ENCODE results near the gene NRP2.

Gene NRP2

DNA sequence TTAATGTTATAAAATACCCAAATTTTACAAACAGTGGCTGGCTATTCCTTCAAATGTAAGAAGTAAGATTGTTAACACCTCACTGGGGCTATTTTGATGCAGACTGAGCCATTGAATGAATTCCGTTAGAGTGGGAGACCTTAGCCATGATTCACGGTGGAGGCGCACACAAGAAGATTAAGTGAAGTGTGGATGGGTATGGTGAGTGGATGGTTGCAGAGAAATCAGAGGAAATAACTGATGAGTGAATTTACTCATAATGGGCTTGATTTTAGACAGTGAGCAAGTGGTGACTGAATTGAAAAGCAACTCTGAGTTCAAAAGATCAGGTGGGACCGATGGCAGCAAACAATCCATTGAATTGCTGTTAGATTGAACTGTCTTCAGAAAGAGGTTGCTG lies 75.0 kb downstream of the NRP2 start:
- H3K9me3 ChIP-seq (ENCODE audit: control insufficient read depth in 2 of 2, low read length in 2 of 2): no peaks in the 10 kb centered on the region
- H3K27ac ChIP-seq (ENCODE audit: low read length): peak overlapping the region; percentile 82
- peaks cover 82% of the 10 kb centered on the region for H3K4me1 ChIP-seq (ENCODE audit: control insufficient read depth, insufficient read depth, low read length)
- peaks cover 36 to 56% of the 10 kb centered on the region in 2 donors for H3K36me3 ChIP-seq (ENCODE audit: control insufficient read depth in 2 of 2, insufficient read depth in 2 of 2, low read length in 2 of 2)
- no peak overlapping the region for H3K9ac ChIP-seq (ENCODE audit: low read length in 2 of 2)
- no peaks in the 10 kb centered on the region for H3K27me3 ChIP-seq (ENCODE audit: control insufficient read depth in 1 of 2, insufficient read depth in 2 of 2, low read length in 2 of 2)
- no peak overlapping the region for H3K4me3 ChIP-seq (ENCODE audit: low read length in 2 of 2)

DNA sequence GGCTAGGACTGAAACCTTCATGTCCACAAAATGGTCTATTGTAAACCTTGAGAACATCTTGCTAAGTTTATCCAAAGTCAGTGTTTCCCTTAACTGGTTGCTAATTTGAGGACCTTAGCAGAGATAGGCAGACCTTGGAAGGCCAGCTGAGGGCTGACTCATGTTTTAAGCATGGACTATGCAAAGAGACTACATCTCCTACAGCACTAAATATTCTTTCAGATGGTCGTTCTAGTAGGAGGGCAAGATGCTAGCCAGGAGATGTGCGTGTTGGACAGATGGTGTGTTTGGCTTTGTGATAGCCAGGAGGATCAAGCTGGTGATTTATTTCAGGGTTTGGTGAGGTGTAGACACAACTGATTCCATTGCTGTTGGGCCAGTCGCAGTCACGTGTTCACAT lies 75.8 kb downstream of the NRP2 start:
- Histone ChIP-seq H3K27ac (ENCODE audit: low read length) (peak overlapping the region; percentile 82), H3K4me3 (ENCODE audit: low read length in 2 of 2) (no peak overlapping the region), H3K9ac (ENCODE audit: low read length in 2 of 2) (no peak overlapping the region), H3K9me3 (ENCODE audit: control insufficient read depth in 2 of 2, low read length in 2 of 2) (no peaks in the 10 kb centered on the region), H3K27me3 (ENCODE audit: control insufficient read depth in 1 of 2, insufficient read depth in 2 of 2, low read length in 2 of 2) (no peaks in the 10 kb centered on the region), H3K4me1 (ENCODE audit: control insufficient read depth, insufficient read depth, low read length) (peaks cover 83% of the 10 kb centered on the region), H3K36me3 (ENCODE audit: control insufficient read depth in 2 of 2, insufficient read depth in 2 of 2, low read length in 2 of 2) (peaks cover 30 to 56% of the 10 kb centered on the region in 2 donors)

DNA sequence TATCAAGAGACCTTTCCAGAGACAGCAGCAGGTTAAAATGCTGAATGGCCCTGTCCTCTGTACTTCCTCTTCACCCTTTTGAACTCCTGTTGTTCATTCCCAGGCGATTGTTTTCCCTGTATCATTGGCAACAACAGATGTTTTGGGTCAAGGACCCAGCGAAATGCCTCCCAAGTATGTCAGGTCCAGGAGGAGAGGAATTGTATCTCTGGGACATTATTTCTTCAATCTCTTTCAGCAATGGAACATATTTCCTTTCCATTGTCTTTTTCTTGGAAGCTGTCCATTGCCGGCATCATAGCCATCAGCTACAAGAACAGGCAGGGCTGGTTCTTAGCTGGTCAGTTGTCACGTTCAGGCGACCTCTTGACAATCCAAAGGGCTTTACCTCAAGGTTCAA lies 76.2 kb downstream of the NRP2 start:
- no peak overlapping the region for H3K4me3 ChIP-seq (ENCODE audit: low read length in 2 of 2)
- no peak overlapping the region for H3K9ac ChIP-seq (ENCODE audit: low read length in 2 of 2)
- no peaks in the 10 kb centered on the region for H3K27me3 ChIP-seq (ENCODE audit: control insufficient read depth in 1 of 2, insufficient read depth in 2 of 2, low read length in 2 of 2)
- H3K4me1 ChIP-seq (ENCODE audit: control insufficient read depth, insufficient read depth, low read length): peaks cover 83% of the 10 kb centered on the region
- no peaks in the 10 kb centered on the region for H3K9me3 ChIP-seq (ENCODE audit: control insufficient read depth in 2 of 2, low read length in 2 of 2)
- H3K36me3 ChIP-seq (ENCODE audit: control insufficient read depth in 2 of 2, insufficient read depth in 2 of 2, low read length in 2 of 2): peaks cover 25 to 51% of the 10 kb centered on the region in 2 donors
- peak overlapping the region; percentile 82 for H3K27ac ChIP-seq (ENCODE audit: low read length)

DNA sequence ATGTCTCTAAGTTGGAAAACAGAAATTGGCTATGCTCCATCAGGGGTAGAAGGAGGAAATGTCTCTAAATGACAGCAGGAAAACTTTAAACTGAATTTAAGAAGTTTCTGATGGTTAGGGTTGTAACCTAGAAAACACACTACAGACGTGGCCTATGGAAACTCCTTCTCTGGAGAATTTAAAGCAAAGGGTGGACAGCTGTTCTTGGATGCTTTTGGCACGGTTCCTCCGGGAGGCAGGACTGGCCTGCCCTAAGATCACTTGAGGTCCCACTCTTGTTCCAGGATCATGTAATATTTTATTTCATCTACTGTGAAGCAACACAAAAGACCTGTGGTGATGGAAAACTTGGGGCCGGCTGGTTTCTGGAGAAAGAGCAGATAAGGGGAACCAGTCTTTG lies 77.0 kb downstream of the NRP2 start:
- no peak overlapping the region for H3K9ac ChIP-seq (ENCODE audit: low read length in 2 of 2)
- no peak overlapping the region for H3K4me3 ChIP-seq (ENCODE audit: low read length in 2 of 2)
- H3K27me3 ChIP-seq (ENCODE audit: control insufficient read depth in 1 of 2, insufficient read depth in 2 of 2, low read length in 2 of 2): no peaks in the 10 kb centered on the region
- no peaks in the 10 kb centered on the region for H3K9me3 ChIP-seq (ENCODE audit: control insufficient read depth in 2 of 2, low read length in 2 of 2)
- H3K27ac ChIP-seq (ENCODE audit: low read length): peak overlapping the region; percentile 82
- H3K4me1 ChIP-seq (ENCODE audit: control insufficient read depth, insufficient read depth, low read length): peaks cover 88% of the 10 kb centered on the region
- peaks cover 25 to 48% of the 10 kb centered on the region in 2 donors for H3K36me3 ChIP-seq (ENCODE audit: control insufficient read depth in 2 of 2, insufficient read depth in 2 of 2, low read length in 2 of 2)

DNA sequence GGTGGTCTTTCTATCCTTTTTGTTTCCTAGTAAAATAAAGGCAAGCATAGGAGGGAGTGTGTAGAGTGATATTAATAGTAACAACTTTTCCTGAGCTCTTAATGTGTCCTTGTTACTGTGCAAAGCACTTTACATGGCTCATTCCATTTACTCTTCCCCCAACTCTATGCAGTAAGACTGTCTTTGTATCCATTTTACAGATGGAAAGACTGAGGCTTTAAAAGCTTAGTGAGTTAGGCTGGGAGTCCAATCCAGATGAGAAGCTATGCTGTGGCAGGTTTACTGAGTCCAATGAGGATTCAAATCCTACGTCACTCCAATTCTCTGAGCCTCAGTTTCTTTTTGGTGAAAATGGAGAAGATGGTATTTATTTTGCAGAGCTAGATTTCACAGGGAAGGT lies 77.4 kb downstream of the NRP2 start:
- H3K36me3 ChIP-seq (ENCODE audit: control insufficient read depth in 2 of 2, insufficient read depth in 2 of 2, low read length in 2 of 2): peaks cover 29 to 48% of the 10 kb centered on the region in 2 donors
- H3K4me3 ChIP-seq (ENCODE audit: low read length in 2 of 2): no peak overlapping the region
- H3K27ac ChIP-seq (ENCODE audit: low read length): peak overlapping the region; percentile 82
- H3K9ac ChIP-seq (ENCODE audit: low read length in 2 of 2): no peak overlapping the region
- peaks cover 88% of the 10 kb centered on the region for H3K4me1 ChIP-seq (ENCODE audit: control insufficient read depth, insufficient read depth, low read length)
- H3K27me3 ChIP-seq (ENCODE audit: control insufficient read depth in 1 of 2, insufficient read depth in 2 of 2, low read length in 2 of 2): no peaks in the 10 kb centered on the region
- no peaks in the 10 kb centered on the region for H3K9me3 ChIP-seq (ENCODE audit: control insufficient read depth in 2 of 2, low read length in 2 of 2)

DNA sequence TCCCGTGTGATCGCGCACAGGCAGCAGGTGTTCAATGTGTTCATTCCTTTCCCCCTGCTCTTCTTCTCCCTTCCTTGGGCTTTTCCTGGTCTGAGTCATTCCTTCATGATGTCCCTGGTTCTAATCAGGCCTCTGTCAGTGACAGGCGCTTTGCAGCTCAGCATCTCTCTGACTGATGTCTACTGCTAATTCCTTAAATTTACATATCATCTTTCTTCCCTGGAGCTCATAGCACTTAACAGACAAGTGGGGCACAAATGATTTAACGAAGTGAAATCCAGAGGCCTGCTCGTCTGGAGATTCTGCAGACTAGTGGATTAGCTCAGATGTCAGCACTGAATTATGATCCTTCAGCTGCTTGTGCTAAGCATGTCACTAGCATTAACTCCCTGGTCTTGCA lies 77.9 kb downstream of the NRP2 start:
- H3K4me1 ChIP-seq (ENCODE audit: control insufficient read depth, insufficient read depth, low read length): peaks cover 85% of the 10 kb centered on the region
- H3K27me3 ChIP-seq (ENCODE audit: control insufficient read depth in 1 of 2, insufficient read depth in 2 of 2, low read length in 2 of 2): no peaks in the 10 kb centered on the region
- peaks cover 29 to 47% of the 10 kb centered on the region in 2 donors for H3K36me3 ChIP-seq (ENCODE audit: control insufficient read depth in 2 of 2, insufficient read depth in 2 of 2, low read length in 2 of 2)
- no peak overlapping the region for H3K4me3 ChIP-seq (ENCODE audit: low read length in 2 of 2)
- H3K27ac ChIP-seq (ENCODE audit: low read length): peak overlapping the region; percentile 82
- H3K9ac ChIP-seq (ENCODE audit: low read length in 2 of 2): no peak overlapping the region
- H3K9me3 ChIP-seq (ENCODE audit: control insufficient read depth in 2 of 2, low read length in 2 of 2): no peaks in the 10 kb centered on the region

DNA sequence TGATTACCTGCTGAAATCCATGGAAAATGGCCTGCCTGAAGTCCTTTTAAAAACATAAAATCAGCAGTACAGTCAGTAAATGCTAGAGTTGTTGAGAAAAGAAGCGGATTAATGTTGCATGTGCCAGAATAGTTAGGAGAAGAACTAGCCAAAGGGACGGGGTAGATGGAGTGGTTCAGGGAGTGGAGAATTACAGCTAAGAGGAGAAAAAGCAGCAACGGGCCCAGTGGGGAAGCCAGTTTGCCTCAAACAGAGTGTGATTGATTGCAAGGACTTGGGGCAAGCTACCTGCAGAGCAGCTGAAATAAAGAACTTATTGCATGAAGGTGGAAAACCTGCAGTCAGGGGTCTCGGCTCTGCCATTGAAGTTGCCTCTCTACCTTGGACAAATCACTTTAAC lies 79.1 kb downstream of the NRP2 start:
- Histone ChIP-seq H3K9me3 (ENCODE audit: control insufficient read depth in 2 of 2, low read length in 2 of 2) (no peaks in the 10 kb centered on the region), H3K4me3 (ENCODE audit: low read length in 2 of 2) (no peak overlapping the region), H3K36me3 (ENCODE audit: control insufficient read depth in 2 of 2, insufficient read depth in 2 of 2, low read length in 2 of 2) (peaks cover 34 to 56% of the 10 kb centered on the region in 2 donors), H3K27me3 (ENCODE audit: control insufficient read depth in 1 of 2, insufficient read depth in 2 of 2, low read length in 2 of 2) (no peaks in the 10 kb centered on the region), H3K4me1 (ENCODE audit: control insufficient read depth, insufficient read depth, low read length) (peaks cover 82% of the 10 kb centered on the region), H3K27ac (ENCODE audit: low read length) (peak overlapping the region; percentile 97), H3K9ac (ENCODE audit: low read length in 2 of 2) (no peak overlapping the region)

DNA sequence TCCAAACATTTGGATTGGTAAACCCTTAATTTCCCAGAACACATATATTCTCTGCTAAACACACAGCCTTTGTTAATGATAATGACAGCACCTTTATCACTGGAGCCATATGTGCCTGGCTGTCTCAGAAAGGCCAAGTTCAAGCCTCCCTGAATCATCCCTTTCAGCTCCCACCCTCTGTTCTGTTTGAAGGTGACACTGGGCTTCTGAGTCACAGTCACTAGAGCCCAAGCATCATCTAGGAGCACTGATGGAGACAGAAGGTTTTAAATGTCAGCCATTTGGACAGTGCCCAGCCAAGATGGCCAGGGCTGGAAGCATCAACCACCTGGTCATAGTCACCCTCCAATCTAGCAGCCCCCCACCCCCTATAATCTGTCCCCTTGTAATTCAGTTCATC lies 80.6 kb downstream of the NRP2 start:
- Histone ChIP-seq H3K4me1 (ENCODE audit: control insufficient read depth, insufficient read depth, low read length) (peaks cover 80% of the 10 kb centered on the region), H3K9me3 (ENCODE audit: control insufficient read depth in 2 of 2, low read length in 2 of 2) (no peaks in the 10 kb centered on the region), H3K27me3 (ENCODE audit: control insufficient read depth in 1 of 2, insufficient read depth in 2 of 2, low read length in 2 of 2) (no peaks in the 10 kb centered on the region), H3K36me3 (ENCODE audit: control insufficient read depth in 2 of 2, insufficient read depth in 2 of 2, low read length in 2 of 2) (peaks cover 36 to 54% of the 10 kb centered on the region in 2 donors), H3K9ac (ENCODE audit: low read length in 2 of 2) (peak overlapping the region in 1 of 2 donors; percentile 8), H3K4me3 (ENCODE audit: low read length in 2 of 2) (no peak overlapping the region), H3K27ac (ENCODE audit: low read length) (peak overlapping the region; percentile 97)

DNA sequence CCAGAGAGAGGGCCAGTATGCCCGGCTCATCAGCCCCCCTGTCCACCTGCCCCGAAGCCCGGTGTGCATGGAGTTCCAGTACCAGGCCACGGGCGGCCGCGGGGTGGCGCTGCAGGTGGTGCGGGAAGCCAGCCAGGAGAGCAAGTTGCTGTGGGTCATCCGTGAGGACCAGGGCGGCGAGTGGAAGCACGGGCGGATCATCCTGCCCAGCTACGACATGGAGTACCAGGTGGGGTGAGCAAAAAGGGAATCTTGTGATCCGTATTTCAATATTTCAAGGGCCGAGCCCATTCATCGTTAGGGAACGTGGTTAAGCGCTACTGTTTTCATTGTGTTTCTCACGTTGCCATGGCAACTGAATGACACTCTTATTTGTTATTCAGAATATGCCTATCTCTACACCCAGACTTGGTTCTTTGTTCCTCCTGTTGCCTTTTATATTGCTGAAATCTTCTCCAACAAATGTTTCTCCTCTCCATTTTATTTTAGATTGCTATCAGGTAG lies 81.5 kb downstream of the NRP2 start:
- peak overlapping the region in 1 of 2 donors; percentile 44 for H3K4me3 ChIP-seq (ENCODE audit: low read length in 2 of 2)
- no peaks in the 10 kb centered on the region for H3K9me3 ChIP-seq (ENCODE audit: control insufficient read depth in 2 of 2, low read length in 2 of 2)
- no peaks in the 10 kb centered on the region for H3K27me3 ChIP-seq (ENCODE audit: control insufficient read depth in 1 of 2, insufficient read depth in 2 of 2, low read length in 2 of 2)
- H3K27ac ChIP-seq (ENCODE audit: low read length): peak overlapping the region; percentile 97
- H3K9ac ChIP-seq (ENCODE audit: low read length in 2 of 2): peak overlapping the region; percentile 8 to 43
- peaks cover 32 to 54% of the 10 kb centered on the region in 2 donors for H3K36me3 ChIP-seq (ENCODE audit: control insufficient read depth in 2 of 2, insufficient read depth in 2 of 2, low read length in 2 of 2)
- H3K4me1 ChIP-seq (ENCODE audit: control insufficient read depth, insufficient read depth, low read length): peaks cover 81% of the 10 kb centered on the region

DNA sequence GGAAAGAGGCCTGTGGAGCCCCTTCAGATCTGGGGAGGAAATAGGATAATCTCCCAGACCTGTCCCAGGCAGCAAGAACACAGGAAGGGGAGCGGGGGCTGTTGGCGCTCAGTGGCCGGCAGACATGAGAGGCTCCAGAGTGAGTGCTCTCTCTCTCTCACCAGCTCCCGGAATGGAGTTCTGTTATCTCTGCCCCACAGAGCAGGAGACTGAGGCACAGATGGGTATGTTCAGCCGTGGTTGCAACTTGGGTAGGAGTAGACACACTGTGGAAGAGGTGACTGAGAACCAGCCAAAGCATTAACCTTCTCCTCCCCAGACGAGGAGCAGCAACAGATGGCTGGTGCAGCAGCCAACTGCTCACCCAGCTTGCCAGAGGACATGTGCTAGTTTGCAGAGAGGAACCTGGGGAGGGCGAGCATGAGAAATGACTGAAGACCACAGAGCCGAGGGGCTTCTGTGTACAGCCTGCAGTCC lies 82.0 kb downstream of the NRP2 start:
- H3K9me3 ChIP-seq (ENCODE audit: control insufficient read depth in 2 of 2, low read length in 2 of 2): no peaks in the 10 kb centered on the region
- H3K27me3 ChIP-seq (ENCODE audit: control insufficient read depth in 1 of 2, insufficient read depth in 2 of 2, low read length in 2 of 2): no peaks in the 10 kb centered on the region
- H3K9ac ChIP-seq (ENCODE audit: low read length in 2 of 2): peak overlapping the region; percentile 8 to 43
- H3K36me3 ChIP-seq (ENCODE audit: control insufficient read depth in 2 of 2, insufficient read depth in 2 of 2, low read length in 2 of 2): peaks cover 32 to 53% of the 10 kb centered on the region in 2 donors
- peaks cover 82% of the 10 kb centered on the region for H3K4me1 ChIP-seq (ENCODE audit: control insufficient read depth, insufficient read depth, low read length)
- peak overlapping the region; percentile 97 for H3K27ac ChIP-seq (ENCODE audit: low read length)
- H3K4me3 ChIP-seq (ENCODE audit: low read length in 2 of 2): no peak overlapping the region

DNA sequence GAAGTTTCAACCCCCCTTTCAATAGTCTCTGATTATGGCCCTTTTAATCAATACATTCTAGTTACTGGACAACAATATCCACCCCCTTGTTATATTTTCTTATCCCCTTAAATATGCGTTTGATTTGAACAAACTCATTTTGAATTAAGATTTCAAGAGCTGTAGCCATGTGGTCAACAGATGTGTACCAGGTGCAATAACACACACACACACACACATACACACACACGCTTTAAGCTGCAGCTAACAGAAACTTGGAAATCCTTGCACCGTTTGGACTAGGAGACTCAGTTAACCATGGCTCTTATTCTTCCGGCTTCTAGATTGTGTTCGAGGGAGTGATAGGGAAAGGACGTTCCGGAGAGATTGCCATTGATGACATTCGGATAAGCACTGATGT lies 82.8 kb downstream of the NRP2 start:
- H3K9me3 ChIP-seq (ENCODE audit: control insufficient read depth in 2 of 2, low read length in 2 of 2): no peaks in the 10 kb centered on the region
- H3K36me3 ChIP-seq (ENCODE audit: control insufficient read depth in 2 of 2, insufficient read depth in 2 of 2, low read length in 2 of 2): peaks cover 32 to 50% of the 10 kb centered on the region in 2 donors
- H3K4me3 ChIP-seq (ENCODE audit: low read length in 2 of 2): no peak overlapping the region
- peaks cover 82% of the 10 kb centered on the region for H3K4me1 ChIP-seq (ENCODE audit: control insufficient read depth, insufficient read depth, low read length)
- no peak overlapping the region for H3K9ac ChIP-seq (ENCODE audit: low read length in 2 of 2)
- no peaks in the 10 kb centered on the region for H3K27me3 ChIP-seq (ENCODE audit: control insufficient read depth in 1 of 2, insufficient read depth in 2 of 2, low read length in 2 of 2)
- peak overlapping the region; percentile 97 for H3K27ac ChIP-seq (ENCODE audit: low read length)

All from stomach smooth muscle (tissue), 2 donors.